Stomach (tissue), 9 donors: ENCODE results near the gene PITPNC1. TPM values are rescaled to one million over a fixed set of nuclear protein-coding genes. Genes with fewer than 3 reads are reported as not detected.

Source experiments
- DNase-seq, 2 donors: peaks; one replicate each; pipeline versions ENCODE4 v3.0.0 to v3.0.0-alpha.2; 2013 to 2019
- H3K27ac ChIP-seq, 5 donors: fragments of 200-600 bp in 4 of 5; sonication (generic) in 4 of 5; one replicate each; pipeline ENCODE4 v1.5.1; 2013 to 2019; ENCODE audit warnings: mild to moderate bottlenecking in 1 of 5, moderate library complexity in 1 of 5
- H3K27me3 ChIP-seq, 3 donors: fragments of 200-600 bp; sonication (generic); one replicate each; pipeline ENCODE4 v1.5.1; 2017 to 2019; ENCODE audit warnings: mixed run types in 1 of 3
- H3K36me3 ChIP-seq, 4 donors: fragments of 200-600 bp; sonication (generic); 1 replicate in 3 of 4; 2 replicates in 1 of 4; pipeline ENCODE4 v1.5.1; 2016 to 2019
- H3K4me1 ChIP-seq, 4 donors: fragments of 200-600 bp; sonication (generic); one replicate each; pipeline ENCODE4 v1.5.1; 2016 to 2019
- H3K4me3 ChIP-seq, 4 donors: fragments of 200-600 bp; sonication (generic) in 3 of 4; one replicate each; pipeline ENCODE4 v1.5.1; 2016 to 2019; ENCODE audit warnings: mild to moderate bottlenecking in 1 of 4
- H3K9me3 ChIP-seq, 4 donors: fragments of 200-600 bp; sonication (generic); one replicate each; pipeline ENCODE4 v1.5.1; 2016 to 2019
- EP300 ChIP-seq: sonication (generic); formaldehyde crosslinking; IDR thresholded peaks from one replicate; pipeline ENCODE4 v1.6.1; 2017; ENCODE audit warnings: antibody characterized with exemption
- POLR2A ChIP-seq, 4 donors: fragments of 450-650 bp; IDR thresholded peaks; one replicate each; pipeline ENCODE4 v1.6.1; 2016; ENCODE audit warnings: antibody characterized with exemption in 4 of 4, control low read depth in 2 of 4, mild to moderate bottlenecking in 1 of 4, moderate library complexity in 1 of 4
- POLR2AphosphoS5 ChIP-seq, 3 donors: sonication (generic); formaldehyde crosslinking; IDR thresholded peaks; one replicate each; pipeline ENCODE4 v1.6.1; 2016; ENCODE audit warnings: antibody characterized with exemption in 3 of 3
- WGBS, 5 donors: extraction: QIAGEN DNeasy Blood & Tissue Kit in 3 of 5; methylation state at CpG; one replicate each; pipeline versions ENCODE4 v1.1.5 to v1.1.7; 2013 to 2018; 5-methylcytosine and 5-hydroxymethylcytosine counted together
- intact Hi-C: fragments of 100-400 bp; cut with DNase I; formaldehyde crosslinking; loops from one replicate; pipeline ENCODE4 v1.15.1; 2023; ENCODE audit warnings: low total_unique reads
- polyA plus RNA-seq, 3 donors: library from polyadenylated mRNA; stranded (reverse); fragments of 200-250 nt; gene quantifications; one replicate each; pipeline ENCODE4 v1.2.3, GENCODE V29; 2013
- total RNA-seq, 5 donors: library from RNA; depleted of rRNA; stranded (reverse); fragments of >200 nt; gene quantifications; one replicate each; pipeline versions ENCODE4 v1.1.0 to v1.2.3, GENCODE V29; 2014 to 2016
- TF ChIP-seq, protein P1 (sequence below), 7 experiments: fragments of 450-650 bp in 4 of 7; fragments of 200-600 bp in 3 of 7; sonication (generic) in 3 of 7; IDR thresholded peaks; one replicate each; pipeline ENCODE4 v1.5.1; 2016 to 2019; ENCODE audit warnings: antibody characterized with exemption in 7 of 7, control low read depth in 2 of 7, mild to moderate bottlenecking in 1 of 7
- donor health status: healthy with polysubstance abuse.
- donor health status: Bipolar disorder and iron deficiency.
- donor health status: healthy.

Gene PITPNC1
- total and polyA plus RNA-seq, 8 donors = 2.3 to 25.3 (median 14.4) TPM

DNA sequence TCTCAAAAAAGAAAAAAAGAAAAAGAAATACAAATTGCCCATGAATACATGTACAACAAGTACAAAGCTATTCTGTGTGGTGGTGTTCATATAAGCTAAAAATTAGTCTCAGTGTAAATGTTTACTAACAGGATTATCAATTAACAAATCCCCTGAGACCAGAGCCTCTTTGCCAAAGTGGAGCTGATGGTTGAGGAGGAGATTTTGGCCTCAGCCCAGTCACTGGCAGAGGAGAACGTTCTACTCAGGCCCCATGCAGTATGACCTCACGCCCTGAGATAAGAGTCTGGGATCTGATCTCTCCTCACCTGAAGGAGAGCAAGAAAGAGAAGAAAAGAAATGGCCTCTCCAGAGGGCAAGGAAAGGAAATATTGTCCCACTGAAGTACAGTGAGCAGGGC is 305.1 kb downstream of the PITPNC1 start:
- 16 to 41% (median 32%) methylated on average over 2 of the region's 2 CpGs for WGBS, 5 donors
- Histone ChIP-seq H3K36me3 (peaks cover 0 to 13% (median 6%) of the 10 kb centered on the region in 4 donors), H3K4me3 (no peak overlapping the region), H3K27ac (no peak overlapping the region), H3K9me3 (no peaks in the 10 kb centered on the region), H3K27me3 (no peaks in the 10 kb centered on the region), H3K4me1 (no peaks in the 10 kb centered on the region)
- intact Hi-C loops = no loop called here
- TF ChIP-seq POLR2AphosphoS5 (IDR thresholded peaks at IDR 0.05) = no peak
- no peak for TF ChIP-seq EP300
- no peak for TF ChIP-seq POLR2A (IDR thresholded peaks at IDR 0.05)
- TF ChIP-seq, protein P1, sequence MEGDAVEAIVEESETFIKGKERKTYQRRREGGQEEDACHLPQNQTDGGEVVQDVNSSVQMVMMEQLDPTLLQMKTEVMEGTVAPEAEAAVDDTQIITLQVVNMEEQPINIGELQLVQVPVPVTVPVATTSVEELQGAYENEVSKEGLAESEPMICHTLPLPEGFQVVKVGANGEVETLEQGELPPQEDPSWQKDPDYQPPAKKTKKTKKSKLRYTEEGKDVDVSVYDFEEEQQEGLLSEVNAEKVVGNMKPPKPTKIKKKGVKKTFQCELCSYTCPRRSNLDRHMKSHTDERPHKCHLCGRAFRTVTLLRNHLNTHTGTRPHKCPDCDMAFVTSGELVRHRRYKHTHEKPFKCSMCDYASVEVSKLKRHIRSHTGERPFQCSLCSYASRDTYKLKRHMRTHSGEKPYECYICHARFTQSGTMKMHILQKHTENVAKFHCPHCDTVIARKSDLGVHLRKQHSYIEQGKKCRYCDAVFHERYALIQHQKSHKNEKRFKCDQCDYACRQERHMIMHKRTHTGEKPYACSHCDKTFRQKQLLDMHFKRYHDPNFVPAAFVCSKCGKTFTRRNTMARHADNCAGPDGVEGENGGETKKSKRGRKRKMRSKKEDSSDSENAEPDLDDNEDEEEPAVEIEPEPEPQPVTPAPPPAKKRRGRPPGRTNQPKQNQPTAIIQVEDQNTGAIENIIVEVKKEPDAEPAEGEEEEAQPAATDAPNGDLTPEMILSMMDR (IDR thresholded peaks at IDR 0.05) = no peak
- DNase-seq = peak in 1 of 2 donors; percentile 64

DNA sequence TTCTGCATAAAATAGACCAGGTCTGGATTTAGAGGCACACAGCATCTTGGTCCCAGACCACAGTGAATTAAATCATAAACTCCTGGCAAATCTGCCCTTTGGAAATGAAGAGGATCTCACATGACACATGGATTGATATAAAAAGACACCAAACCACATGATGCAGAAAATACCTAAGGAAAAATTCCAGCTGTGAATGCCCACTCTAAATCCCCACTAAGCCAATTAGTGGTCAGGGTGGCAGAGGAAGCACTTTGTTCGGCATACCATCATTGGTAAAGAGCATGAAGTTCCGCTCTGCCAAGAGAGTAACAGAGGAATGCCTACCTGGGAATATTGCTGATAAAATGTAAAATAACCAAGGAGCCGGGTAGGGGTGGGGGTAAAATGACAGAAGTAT is 308.3 kb downstream of the PITPNC1 start:
- TF ChIP-seq POLR2A (IDR thresholded peaks at IDR 0.05) (no peak), POLR2AphosphoS5 (IDR thresholded peaks at IDR 0.05) (no peak), EP300 (no peak)
- TF ChIP-seq, protein P1 (IDR thresholded peaks at IDR 0.05) = no peak
- Histone ChIP-seq H3K27ac (no peak overlapping the region), H3K9me3 (no peaks in the 10 kb centered on the region), H3K27me3 (no peaks in the 10 kb centered on the region), H3K4me3 (no peak overlapping the region), H3K4me1 (peaks cover 0 to 4% (median 2%) of the 10 kb centered on the region in 4 donors), H3K36me3 (peaks cover 0 to 8% (median 7%) of the 10 kb centered on the region in 4 donors)
- DNase-seq = no peak
- WGBS, 5 donors = 89 to 95% (median 94%) methylated on average over 3 of the region's 3 CpGs
- intact Hi-C loops = no loop called here

DNA sequence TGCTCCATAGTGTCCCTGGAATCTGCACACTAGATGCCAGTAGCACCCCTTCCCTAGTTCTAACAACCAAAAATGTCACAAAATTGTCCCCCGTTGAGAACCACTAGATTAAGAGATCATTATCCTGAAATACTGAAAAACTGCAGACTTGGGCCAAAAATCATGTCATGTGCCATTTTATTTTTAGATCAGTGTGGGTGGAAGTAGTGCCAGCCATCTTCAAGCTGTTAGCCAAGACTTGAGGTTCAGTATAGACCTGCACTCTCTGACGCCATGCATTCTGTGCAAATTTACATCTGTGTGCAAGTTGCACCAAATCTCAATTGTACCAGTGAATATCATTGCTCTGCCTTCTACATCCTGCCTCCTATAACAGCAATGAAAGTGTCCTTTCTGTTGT is 309.2 kb downstream of the PITPNC1 start:
- 81 to 93% (median 87%) methylated on average over 2 of the region's 2 CpGs for WGBS, 5 donors
- Histone ChIP-seq H3K4me3 (no peak overlapping the region), H3K27me3 (no peaks in the 10 kb centered on the region), H3K4me1 (peaks cover 0 to 4% (median 2%) of the 10 kb centered on the region in 4 donors), H3K36me3 (peaks cover 0 to 8% (median 7%) of the 10 kb centered on the region in 4 donors), H3K27ac (no peak overlapping the region), H3K9me3 (no peaks in the 10 kb centered on the region)
- intact Hi-C loops = no loop called here
- TF ChIP-seq EP300 (no peak), POLR2AphosphoS5 (IDR thresholded peaks at IDR 0.05) (no peak), POLR2A (IDR thresholded peaks at IDR 0.05) (no peak)
- TF ChIP-seq, protein P1 (IDR thresholded peaks at IDR 0.05) = no peak
- no peak for DNase-seq

DNA sequence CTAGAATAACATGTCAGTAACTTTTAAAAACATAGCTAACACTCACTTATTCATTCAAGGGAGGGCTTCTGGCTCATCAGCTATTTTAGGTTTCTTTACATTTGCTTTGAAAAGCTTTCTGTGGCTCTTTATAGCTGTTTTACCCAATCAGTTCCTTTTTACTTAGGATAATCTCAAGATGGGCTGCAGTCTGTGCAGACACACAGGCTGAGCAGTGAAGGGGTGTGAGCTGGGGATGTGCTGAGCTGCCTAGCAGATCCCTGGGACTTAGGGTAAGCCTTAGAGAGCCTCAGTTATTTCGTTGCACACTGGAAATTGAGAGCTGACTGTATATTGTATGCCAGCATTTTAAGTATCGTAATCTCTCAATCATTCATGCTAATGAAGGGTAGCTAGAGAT is 310.4 kb downstream of the PITPNC1 start:
- H3K27me3 ChIP-seq = no peaks in the 10 kb centered on the region
- peaks cover 0 to 16% (median 8%) of the 10 kb centered on the region in 4 donors for H3K36me3 ChIP-seq
- TF ChIP-seq EP300 = no peak
- TF ChIP-seq, protein P1 (IDR thresholded peaks at IDR 0.05) = no peak
- no peak for TF ChIP-seq POLR2AphosphoS5 (IDR thresholded peaks at IDR 0.05)
- no peak for TF ChIP-seq POLR2A (IDR thresholded peaks at IDR 0.05)
- 88 to 96% (median 94%) methylated on average over 2 of the region's 2 CpGs for WGBS, 5 donors
- no peak overlapping the region for H3K27ac ChIP-seq
- intact Hi-C loops = no loop called here
- peaks cover 0 to 4% (median 2%) of the 10 kb centered on the region in 4 donors for H3K4me1 ChIP-seq
- H3K4me3 ChIP-seq = no peak overlapping the region
- no peaks in the 10 kb centered on the region for H3K9me3 ChIP-seq
- DNase-seq = no peak
